ENCODE measurements around the gene CA10. TPM values are rescaled to one million over a fixed set of nuclear protein-coding genes. Genes with fewer than 3 reads are reported as not detected.

Gene CA10
- total RNA-seq, 6 experiments from 2014 or later, result not detected

- 19% methylated on average over 2 of the region's 2 CpGs for WGBS (ENCODE audit: insufficient coverage, low coverage, low lambda C conversion rate, missing lambda C conversion rate)
- TF ChIP-seq POLR2A (IDR thresholded peaks at IDR 0.05) (no peak), CTCF (IDR thresholded peaks at IDR 0.05) (no peak)
- DNase-seq, result no peak
- Histone ChIP-seq H3K27ac (no peak overlapping the region), H3K4me3 (no peak overlapping the region), H3K27me3 (no peaks in the 10 kb centered on the region), H3K9me3 (no peaks in the 10 kb centered on the region), H3K36me3 (no peaks in the 10 kb centered on the region), H3K4me1 (no peaks in the 10 kb centered on the region)
- intact Hi-C loops (cut with DNase I), result no loop called here
- no peak for ATAC-seq
Observed at GRCh38 chr17:51828901-51829300, 329.6 kb downstream of the CA10 start.

- no peaks in the 10 kb centered on the region for H3K4me1 ChIP-seq
Observed at GRCh38 chr17:51827140-51827539, 331.4 kb downstream of the CA10 start.

GRCh38 chr17:51820766-51821165 is 337.7 kb downstream of the CA10 start:
- H3K4me3 ChIP-seq, result no peak overlapping the region
- DNase-seq (no peak), ATAC-seq (no peak)
- intact Hi-C loops (cut with DNase I), result no loop called here
- H3K9me3 ChIP-seq, result no peaks in the 10 kb centered on the region
- no peak overlapping the region for H3K27ac ChIP-seq
- H3K36me3 ChIP-seq, result no peaks in the 10 kb centered on the region
- H3K27me3 ChIP-seq, result no peaks in the 10 kb centered on the region
- TF ChIP-seq CTCF (IDR thresholded peaks at IDR 0.05) (no peak), POLR2A (IDR thresholded peaks at IDR 0.05) (no peak)
- no peaks in the 10 kb centered on the region for H3K4me1 ChIP-seq
- 31% methylated on average over 1 of the region's 1 CpG for WGBS (ENCODE audit: insufficient coverage, low coverage, low lambda C conversion rate, missing lambda C conversion rate)

More at GRCh38 chr17:51827140-51827539, 331.4 kb downstream of the CA10 start:
- Histone ChIP-seq H3K4me3 (no peak overlapping the region), H3K27ac (no peak overlapping the region), H3K9me3 (no peaks in the 10 kb centered on the region), H3K36me3 (no peaks in the 10 kb centered on the region), H3K27me3 (no peaks in the 10 kb centered on the region)
- WGBS (ENCODE audit: insufficient coverage, low coverage, low lambda C conversion rate, missing lambda C conversion rate), result 53% methylated on average over 1 of the region's 1 CpG
- TF ChIP-seq CTCF (IDR thresholded peaks at IDR 0.05), result no peak
- TF ChIP-seq POLR2A (IDR thresholded peaks at IDR 0.05), result no peak
- intact Hi-C loops (cut with DNase I), result no loop called here
- DNase-seq (no peak), ATAC-seq (no peak)

GRCh38 chr17:51820252-51820651 is 338.3 kb downstream of the CA10 start:
- H3K4me3 ChIP-seq, result no peak overlapping the region
- no peak for DNase-seq
- no peaks in the 10 kb centered on the region for H3K4me1 ChIP-seq
- no peak overlapping the region for H3K27ac ChIP-seq
- WGBS (ENCODE audit: insufficient coverage, low coverage, low lambda C conversion rate, missing lambda C conversion rate), result 68% methylated on average over 6 of the region's 6 CpGs
- H3K9me3 ChIP-seq, result no peaks in the 10 kb centered on the region
- intact Hi-C loops (cut with DNase I), result no loop called here
- no peak for ATAC-seq
- TF ChIP-seq POLR2A (IDR thresholded peaks at IDR 0.05) (no peak), CTCF (IDR thresholded peaks at IDR 0.05) (no peak)
- H3K36me3 ChIP-seq, result no peaks in the 10 kb centered on the region
- H3K27me3 ChIP-seq, result no peaks in the 10 kb centered on the region

Data from right lobe of liver (tissue), 6 donors.